Measurements from ENCODE around the gene TRPM3. TPM values are rescaled to one million over a fixed set of nuclear protein-coding genes. Genes with fewer than 3 reads are reported as not detected.

The TRPM3 gene
- total RNA-seq, 6 experiments from 2014 or later: 0.02 TPM; not detected in 5

- Mint-ChIP-seq H3K27me3 (ENCODE audit: insufficient read depth) (peaks cover 2% of the 10 kb centered on the region), H3K4me3 (no peak overlapping the region), H3K27ac (no peak overlapping the region), H3K4me1 (ENCODE audit: low read depth) (no peaks in the 10 kb centered on the region), H3K36me3 (ENCODE audit: low read depth) (no peaks in the 10 kb centered on the region; the same call in 1 of the 2 replicates), H3K9me3 (no peaks in the 10 kb centered on the region)
- DNase-seq: no peak
- no peak for TF ChIP-seq CTCF (IDR thresholded peaks at IDR 0.05)
Observed at GRCh38 chr9:70911791-70912190, 209.6 kb downstream of the TRPM3 start.

GRCh38 chr9:70910598-70910997 is 210.8 kb downstream of the TRPM3 start:
- Mint-ChIP-seq H3K27ac (no peak overlapping the region), H3K36me3 (ENCODE audit: low read depth) (no peaks in the 10 kb centered on the region; the same call in 1 of the 2 replicates), H3K4me3 (no peak overlapping the region), H3K9me3 (no peaks in the 10 kb centered on the region), H3K27me3 (ENCODE audit: insufficient read depth) (peaks cover 2% of the 10 kb centered on the region), H3K4me1 (ENCODE audit: low read depth) (no peaks in the 10 kb centered on the region)
- no peak for DNase-seq
- no peak for TF ChIP-seq CTCF (IDR thresholded peaks at IDR 0.05)

- peak overlapping the region; percentile 80 for H3K27ac Mint-ChIP-seq
- DNase-seq: peak; percentile 95
- TF ChIP-seq CTCF (IDR thresholded peaks at IDR 0.05): no peak
- H3K9me3 Mint-ChIP-seq: no peaks in the 10 kb centered on the region
- peaks cover 8% of the 10 kb centered on the region for H3K27me3 Mint-ChIP-seq (ENCODE audit: insufficient read depth)
- H3K4me1 Mint-ChIP-seq (ENCODE audit: low read depth): peaks cover 28% of the 10 kb centered on the region
- H3K4me3 Mint-ChIP-seq: peak overlapping the region; percentile 80
- no peaks in the 10 kb centered on the region for H3K36me3 Mint-ChIP-seq (ENCODE audit: low read depth)
Observed at GRCh38 chr9:70902692-70903131, 218.7 kb downstream of the TRPM3 start.

GRCh38 chr9:70902171-70902570 is 219.2 kb downstream of the TRPM3 start:
- Mint-ChIP-seq H3K4me3 (peak overlapping the region; percentile 80; the same call in 1 of the 2 replicates), H3K27ac (peak overlapping the region; percentile 80), H3K9me3 (no peaks in the 10 kb centered on the region), H3K27me3 (ENCODE audit: insufficient read depth) (peaks cover 8% of the 10 kb centered on the region), H3K36me3 (ENCODE audit: low read depth) (no peaks in the 10 kb centered on the region), H3K4me1 (ENCODE audit: low read depth) (peaks cover 28% of the 10 kb centered on the region)
- no peak for DNase-seq
- TF ChIP-seq CTCF (IDR thresholded peaks at IDR 0.05): no peak

- TF ChIP-seq CTCF (IDR thresholded peaks at IDR 0.05): no peak
- no peak for DNase-seq
- H3K36me3 Mint-ChIP-seq (ENCODE audit: low read depth): no peaks in the 10 kb centered on the region
- no peak overlapping the region for H3K4me3 Mint-ChIP-seq
- peaks cover 8% of the 10 kb centered on the region for H3K27me3 Mint-ChIP-seq (ENCODE audit: insufficient read depth)
- H3K27ac Mint-ChIP-seq: no peak overlapping the region; the same call in 1 of the 2 replicates
- peaks cover 28% of the 10 kb centered on the region for H3K4me1 Mint-ChIP-seq (ENCODE audit: low read depth)
- no peaks in the 10 kb centered on the region for H3K9me3 Mint-ChIP-seq
Observed at GRCh38 chr9:70901746-70902145, 219.7 kb downstream of the TRPM3 start.

GRCh38 chr9:70901013-70901412 is 220.4 kb downstream of the TRPM3 start:
- Mint-ChIP-seq H3K4me1 (ENCODE audit: low read depth) (peaks cover 28% of the 10 kb centered on the region), H3K27me3 (ENCODE audit: insufficient read depth) (peaks cover 8% of the 10 kb centered on the region), H3K27ac (no peak overlapping the region), H3K36me3 (ENCODE audit: low read depth) (no peaks in the 10 kb centered on the region), H3K9me3 (no peaks in the 10 kb centered on the region), H3K4me3 (no peak overlapping the region)
- TF ChIP-seq CTCF (IDR thresholded peaks at IDR 0.05): no peak
- no peak for DNase-seq

Data from HFFc6 (cell line).